Ammon's horn (tissue), 1 donor: ENCODE measurements around the gene HYDIN.

Experiments
- DNase-seq: peaks from one replicate; pipeline ENCODE4 v3.0.0-alpha.2; 2016; ENCODE audit warnings: low spot score

HYDIN gene

DNA sequence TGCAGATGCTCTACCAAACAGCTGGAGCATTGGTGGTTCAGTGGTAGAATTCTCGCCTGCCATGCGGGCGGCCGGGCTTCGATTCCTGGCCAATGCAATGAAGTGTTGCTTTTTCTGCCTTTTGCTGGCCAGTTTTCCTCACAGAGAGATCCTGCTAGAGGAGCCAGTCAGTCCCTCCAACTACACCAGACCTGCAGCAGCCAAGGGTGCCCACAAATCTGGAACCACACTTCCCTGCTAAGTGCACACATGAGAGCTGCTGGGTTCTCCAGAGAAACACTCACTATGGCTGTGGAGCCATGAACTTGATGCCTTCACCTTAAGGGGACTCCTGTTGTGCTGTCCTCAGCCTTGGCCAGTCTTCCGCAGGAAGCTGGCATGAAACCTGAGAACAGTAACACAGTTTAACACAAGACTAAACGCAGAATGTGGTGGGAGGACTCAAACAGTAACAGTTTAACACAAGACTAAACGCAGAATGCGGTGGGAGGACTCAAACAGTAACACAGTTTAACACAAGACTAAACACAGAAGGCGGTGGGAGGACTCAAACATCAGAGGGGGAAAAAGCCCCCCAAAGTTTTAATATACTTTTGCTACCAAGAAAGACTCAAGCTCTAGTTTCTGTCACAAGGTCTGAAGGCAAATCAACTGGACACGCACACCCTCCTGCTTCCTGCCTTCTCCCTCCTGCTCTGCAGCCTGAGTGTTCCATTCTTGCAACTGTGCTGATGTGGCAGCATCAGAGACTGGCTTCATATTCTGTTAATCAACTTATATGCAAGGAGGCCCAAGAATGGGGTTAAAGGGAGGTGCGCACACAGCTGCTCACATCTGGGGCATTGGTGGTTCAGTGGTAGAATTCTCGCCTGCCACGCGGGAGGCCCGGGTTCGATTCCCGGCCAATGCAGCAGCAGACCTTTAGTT lies 441.6 kb downstream of the HYDIN start:
- no peak for DNase-seq

DNA sequence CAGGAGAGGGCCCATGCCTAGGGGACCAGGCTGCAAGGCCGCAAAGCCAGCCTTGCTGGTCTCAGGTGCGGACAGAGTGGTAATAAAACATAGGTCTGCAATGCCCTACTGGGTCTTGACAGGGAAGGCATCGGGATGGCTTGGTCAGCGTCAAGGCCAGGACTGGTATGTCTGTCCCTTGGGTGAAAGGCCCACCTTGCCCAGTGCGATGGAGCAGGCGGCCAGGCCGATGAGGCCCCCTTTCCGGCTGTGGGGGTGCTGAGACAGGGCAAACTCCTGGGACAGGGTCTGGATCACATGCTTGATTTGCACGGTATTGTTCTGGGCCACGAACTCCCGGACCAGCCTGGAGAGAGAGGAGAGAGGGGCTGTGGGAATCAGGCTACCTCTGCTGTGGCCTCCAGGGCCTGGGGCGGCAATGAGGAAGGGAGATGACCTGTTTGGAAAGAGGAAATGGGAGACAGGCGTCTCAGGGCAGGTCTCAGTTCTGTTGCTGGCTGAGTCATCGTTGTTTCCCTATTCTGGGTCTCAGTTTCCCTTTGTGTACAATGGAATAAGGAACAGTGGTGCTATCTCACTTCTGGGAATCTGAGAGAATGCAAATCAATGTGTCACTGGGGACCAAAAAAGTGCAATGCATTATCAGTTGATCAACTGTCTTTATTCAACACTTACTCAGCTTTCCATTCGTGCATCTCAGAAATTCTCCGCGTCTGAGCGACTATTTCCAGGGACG lies 444.3 kb downstream of the HYDIN start:
- no peak for DNase-seq

DNA sequence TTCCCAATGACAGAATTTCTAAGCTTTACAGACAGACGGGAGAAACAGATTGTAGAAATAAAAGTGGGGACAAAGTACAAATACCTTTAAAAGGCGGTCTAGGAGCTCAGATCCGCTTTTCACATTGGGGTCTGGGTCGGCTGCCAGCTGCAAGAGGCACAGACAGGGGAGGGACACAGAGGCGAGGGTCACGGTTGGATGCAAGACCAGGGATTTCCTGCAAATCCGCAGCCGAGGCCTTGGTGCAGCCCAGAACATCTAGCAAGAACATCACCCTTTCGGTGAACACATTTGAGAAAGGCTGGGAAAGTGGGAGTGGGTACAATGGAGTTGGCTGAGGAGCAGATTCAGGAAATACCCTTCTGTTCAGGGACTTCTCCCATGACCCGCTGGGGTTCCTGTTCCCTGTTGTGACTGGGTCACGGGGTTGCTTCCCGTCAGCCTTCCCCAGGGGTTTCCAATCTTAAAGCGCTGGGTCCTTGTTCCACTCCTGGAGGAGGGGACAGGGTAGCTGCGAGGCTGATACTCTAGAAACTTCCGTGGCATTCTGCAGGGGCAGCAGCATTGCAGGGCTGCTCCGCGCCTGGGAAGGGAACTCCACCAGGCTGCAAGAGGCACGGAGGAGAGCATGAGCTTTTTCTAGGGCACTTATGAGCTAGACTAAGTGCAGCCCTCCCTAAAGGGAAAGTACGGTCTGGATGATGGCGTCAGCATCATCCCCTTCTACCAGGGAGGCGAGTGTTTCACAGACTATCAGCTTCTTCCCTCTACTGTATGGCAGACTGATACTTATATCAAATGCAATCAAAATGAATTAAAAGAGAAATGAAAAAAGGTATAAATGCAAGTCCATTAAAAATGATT lies 445.6 kb downstream of the HYDIN start:
- DNase-seq = no peak

DNA sequence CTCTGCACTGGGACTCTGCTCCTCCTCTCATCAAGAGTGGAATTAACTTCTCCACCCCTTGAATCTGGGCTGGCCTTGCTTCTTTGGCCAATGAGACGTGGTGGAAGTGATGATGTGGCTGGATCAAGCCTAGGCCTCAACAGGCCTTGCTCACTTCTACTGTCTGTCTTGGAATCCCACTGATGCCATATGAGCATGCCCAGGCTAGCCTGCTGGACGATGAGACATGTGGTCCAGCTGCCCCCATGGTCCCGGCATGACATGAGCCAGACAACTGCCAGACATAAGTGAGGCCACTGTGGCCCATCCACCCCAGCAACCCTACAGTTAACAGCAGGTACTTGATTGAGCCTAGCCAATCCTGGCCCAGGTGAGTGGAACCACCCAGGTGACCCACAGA lies 448.3 kb downstream of the HYDIN start:
- no peak for DNase-seq

DNA sequence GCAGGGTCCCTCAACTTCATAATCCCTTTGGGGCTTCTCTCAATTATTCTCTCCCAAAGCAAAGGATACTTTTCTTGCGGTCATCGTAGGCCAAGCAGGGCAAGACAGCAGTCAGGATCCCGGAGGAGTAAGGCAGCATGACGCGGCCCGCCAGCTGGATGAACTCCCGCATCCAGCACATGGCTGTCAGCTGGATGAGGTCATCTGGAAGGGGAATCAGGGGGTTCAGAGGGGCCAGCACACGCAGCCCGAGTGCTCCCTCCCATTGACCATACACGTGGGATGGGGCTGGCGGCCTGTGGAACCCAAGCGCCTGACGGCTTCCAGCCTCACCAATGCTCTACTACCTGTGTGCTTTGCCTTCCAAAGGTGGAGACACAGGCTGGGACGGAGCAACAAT lies 448.7 kb downstream of the HYDIN start:
- DNase-seq = no peak

DNA sequence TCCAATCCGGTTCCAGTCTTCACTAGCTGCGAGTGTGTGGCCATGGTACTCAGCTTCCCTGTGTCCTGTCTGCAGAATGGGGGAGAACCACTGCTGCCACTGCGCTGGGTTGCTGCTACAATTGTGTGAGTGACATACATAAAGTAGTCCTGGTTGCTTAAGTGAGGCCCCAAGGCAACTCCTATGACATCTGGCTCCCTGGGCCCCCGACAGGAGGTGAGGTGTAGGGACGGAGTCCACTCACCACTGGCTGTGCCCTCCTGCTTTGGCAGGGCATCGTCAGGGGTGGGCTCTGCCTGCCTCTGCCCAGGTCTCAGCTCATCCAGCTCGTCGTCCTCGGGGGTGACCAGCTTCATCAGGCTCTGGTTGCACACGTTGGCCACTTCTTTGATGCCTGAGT lies 450.0 kb downstream of the HYDIN start:
- no peak for DNase-seq

DNA sequence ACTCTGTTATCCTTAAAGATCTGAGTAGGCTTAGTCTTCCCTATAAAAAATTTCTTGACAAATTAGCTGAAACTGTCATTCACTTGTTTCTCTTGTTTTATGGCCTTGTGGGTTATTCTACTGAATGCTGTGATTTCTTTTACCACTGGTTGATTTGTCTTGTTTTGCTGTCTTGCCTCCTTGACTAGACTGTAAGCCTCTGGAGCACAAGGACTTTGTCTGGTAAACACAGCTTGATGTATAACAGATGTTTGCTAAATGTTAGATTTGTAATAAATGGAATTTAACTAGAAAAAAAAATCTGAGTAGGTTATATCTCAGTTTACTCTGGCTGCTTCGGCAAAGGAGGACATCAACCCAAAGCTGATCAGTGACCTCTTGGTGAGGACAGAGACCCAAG lies 451.2 kb downstream of the HYDIN start:
- no peak for DNase-seq

DNA sequence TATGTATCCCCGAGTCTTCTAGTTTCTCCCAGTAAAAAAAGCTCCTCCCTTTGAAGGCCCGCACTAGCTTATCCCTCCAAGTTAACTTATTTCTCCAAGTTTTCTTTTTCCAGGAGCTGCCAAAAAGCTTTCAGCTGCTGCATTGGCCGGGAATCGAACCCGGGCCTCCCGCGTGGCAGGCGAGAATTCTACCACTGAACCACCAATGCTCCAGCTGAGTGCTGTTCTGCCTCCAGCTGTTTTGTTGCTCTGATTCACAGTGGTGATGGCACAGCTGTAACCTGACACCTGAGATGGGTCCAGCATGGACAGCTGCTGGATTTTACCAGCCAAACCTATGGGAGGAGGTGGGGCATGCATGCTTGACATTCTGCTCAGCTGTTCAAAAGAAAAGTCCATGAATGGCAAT lies 451.6 kb downstream of the HYDIN start:
- DNase-seq = no peak

DNA sequence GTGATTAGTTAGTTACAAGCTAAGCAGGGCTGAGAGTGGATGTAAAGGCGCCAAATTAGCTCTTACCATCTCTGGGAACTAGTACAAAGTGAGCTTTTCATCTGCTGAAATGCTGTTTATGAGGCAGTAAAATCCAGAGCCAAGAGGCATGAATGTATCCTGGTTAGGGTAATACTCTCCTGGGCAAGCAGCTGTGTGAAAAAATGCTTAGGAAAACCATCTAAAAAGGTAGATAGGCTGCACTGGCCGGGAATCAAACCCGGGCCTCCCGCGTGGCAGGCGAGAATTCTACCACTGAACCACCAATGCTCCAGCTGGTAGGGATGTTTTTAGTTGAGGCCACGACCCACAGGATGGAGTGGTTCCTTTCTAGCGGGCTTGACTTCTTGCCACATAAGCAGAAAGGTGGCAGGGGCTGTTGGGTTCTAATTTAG lies 452.5 kb downstream of the HYDIN start:
- no peak for DNase-seq

DNA sequence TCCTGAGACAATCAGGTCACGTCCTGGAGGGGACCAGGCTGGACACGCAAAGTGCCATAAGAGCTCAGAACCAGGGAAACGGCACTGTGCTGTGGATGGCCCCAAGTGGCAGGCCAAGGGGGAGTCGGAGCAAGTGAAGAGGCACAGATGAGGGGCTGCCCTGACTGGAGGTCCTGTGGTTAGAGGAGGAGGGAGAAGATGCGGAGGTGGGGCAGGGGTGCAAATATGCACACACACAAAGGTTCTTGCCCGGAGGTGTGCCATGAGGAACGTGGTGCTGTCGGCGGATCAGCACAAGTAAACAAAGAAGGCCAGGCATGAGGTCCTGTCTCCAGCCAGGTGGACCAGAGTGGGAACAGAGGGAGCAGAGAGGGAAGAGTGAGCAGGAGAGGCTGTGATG lies 453.0 kb downstream of the HYDIN start:
- no peak for DNase-seq

DNA sequence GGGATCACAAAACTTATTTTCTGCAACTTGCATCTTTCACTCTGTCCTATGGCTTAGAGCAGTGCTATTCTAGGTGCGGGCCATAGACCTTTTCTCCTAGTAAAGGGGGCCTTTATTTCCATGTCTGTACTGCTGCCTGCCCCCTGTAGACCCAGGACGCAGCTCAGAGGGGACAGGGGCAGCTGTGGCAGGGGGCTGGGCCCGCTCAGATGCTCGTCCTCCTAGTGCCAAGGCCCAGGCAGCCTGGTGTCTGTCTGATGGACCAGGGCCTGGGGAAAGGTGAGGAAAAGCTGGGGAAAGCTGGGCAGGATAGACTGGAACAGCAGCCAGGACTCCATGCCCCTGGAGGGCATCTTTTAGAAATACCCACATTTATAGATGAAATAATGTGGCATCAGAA lies 455.1 kb downstream of the HYDIN start:
- DNase-seq = no peak

DNA sequence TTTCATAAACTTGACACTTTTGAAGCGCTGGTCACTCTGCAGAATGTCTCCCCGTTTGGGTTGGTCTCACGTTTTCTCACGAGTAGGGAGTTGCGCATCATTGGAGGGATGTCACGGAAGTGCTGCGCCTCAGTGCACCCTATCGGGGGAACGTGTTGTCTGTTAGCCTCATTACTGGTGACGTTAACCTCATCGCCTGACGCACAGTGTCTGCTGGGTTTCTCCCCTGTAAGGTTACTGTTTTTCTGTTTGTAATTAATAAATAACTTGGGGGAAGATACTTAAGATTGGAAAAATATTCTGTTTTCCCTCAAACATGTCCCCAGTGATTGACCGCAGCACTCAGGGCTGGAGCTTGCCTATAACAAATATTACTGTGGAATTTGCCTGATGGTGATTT lies 456.3 kb downstream of the HYDIN start:
- DNase-seq = no peak

DNA sequence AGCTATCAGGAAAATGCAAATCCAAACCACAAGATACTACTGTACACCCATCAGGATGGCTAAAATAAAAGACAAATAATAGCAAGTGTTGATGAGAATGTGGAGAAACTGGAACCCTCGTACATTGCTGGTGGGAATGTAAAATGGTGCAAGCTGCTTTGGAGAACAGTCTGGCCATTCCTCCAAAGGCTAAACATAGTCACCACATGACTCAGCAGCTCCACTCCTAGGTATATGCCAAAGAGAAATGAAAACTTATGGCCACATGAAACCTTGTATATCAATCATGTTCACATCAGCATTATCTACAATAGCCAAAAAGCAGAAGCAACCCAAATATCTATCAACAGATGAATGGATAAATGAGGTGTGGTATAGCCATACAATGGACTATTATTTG lies 458.0 kb downstream of the HYDIN start:
- no peak for DNase-seq

DNA sequence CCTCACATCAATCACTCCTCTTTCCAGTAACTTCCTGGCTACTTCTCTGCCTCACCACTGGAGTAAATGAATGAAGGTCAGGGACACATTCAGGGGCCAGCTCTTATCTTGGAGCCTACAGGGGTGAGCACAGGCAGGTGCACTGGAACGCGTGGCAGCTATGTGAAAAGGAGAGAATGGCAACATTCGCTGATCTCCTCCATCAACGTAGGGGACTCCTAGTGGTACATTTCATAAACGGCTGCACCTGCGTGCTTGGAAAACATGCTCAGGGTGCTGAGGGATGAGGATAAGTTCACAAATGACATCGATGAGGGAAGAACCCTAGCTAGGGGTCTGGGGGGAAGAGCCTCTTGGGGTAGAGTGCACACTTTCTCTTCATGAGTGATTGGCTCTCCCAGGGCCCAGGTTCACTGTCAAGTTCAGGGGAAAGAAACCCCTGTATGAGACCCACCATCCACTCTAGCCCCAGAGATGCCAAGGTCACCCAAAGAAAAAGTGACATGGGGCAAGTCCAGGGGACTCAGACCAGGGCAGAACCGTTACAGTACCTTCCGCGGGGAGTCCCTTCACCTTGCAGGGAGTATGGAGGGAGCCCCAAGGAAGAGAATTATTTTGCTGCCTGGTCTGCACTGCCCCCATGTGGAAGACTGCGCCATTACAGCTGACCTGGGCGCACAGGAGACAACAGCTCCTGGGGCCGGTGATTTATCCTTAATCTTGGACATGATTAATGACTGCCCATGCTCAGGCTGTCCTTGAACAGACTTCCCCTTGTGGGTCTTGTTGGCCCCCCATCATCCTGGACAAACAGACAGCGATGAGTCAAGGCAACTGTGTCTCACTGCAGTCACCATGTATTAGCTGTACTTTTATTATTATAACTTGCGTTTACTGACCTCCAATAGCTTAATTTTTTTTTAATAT lies 459.6 kb downstream of the HYDIN start:
- DNase-seq = peak; percentile 65

DNA sequence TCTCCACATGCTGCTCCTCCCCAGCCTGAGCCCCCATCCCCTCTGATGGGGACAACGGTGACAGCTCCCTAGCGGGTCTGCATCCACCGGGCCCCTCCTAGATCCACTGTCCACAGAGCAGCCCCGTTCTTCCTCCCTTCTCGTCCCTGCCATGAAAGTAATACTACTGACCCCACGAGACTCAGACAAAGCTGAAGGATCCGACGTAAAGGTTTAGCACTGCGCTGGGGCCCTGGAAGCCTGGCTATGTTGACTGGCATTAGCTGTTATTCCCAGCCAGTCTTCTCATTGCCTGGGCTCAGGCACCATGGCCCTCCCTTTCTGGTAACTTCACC lies 460.3 kb downstream of the HYDIN start:
- no peak for DNase-seq

DNA sequence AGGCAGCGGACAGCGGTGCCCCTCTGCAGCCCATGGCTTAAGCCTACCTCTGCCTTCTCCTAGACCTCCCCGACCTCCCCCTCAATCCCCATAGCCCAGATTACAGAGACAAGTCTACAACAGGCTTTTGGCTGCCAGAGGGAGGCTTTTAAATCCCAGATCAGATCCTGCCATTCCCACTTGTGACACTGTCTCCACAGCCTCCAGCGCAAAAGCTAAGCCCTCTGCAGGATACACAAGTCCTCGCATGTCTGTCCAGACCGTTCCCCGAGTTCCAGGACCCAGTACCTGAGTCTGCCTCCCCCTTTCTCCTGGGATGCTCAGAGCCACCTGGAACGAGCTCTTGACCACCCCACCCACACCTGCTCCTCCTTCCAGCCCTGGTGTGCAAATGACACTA lies 460.8 kb downstream of the HYDIN start:
- DNase-seq = no peak

DNA sequence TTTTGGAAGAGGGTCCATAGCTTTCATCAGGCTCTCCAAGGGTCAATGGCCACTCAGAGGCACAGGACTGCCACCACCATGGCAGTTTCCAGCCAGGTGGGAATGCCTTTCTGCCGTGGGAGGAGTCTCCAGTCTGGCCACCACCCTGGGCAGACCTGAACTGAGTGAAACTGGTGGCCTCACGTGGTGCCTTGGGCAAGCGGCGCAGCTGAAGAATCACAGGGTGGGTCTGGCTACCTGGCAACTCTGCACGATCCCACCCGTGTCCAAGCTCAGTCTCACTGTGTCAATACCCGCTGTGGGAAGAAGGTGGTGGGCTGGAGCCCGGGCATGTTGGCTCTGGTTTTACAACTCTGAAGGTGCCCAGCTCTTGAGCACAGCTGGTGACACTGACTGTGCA lies 461.4 kb downstream of the HYDIN start:
- no peak for DNase-seq

DNA sequence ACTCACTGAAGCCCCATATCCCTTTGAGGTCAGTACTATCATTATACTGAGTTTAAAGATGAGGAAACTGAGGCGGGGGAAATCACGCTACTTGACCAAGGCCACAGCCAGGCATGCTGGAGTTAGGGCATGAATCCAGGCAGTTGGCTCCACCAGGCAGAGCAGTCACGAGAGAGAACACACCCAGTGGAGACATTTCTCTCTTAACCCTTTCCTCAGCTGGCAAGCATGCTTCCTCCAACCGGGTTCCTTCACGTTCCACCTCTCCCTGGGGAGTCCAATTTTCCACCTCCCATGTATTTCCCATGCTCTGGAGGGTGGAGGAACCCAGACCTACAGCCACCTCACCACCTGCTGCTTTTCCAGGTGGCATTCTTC lies 462.3 kb downstream of the HYDIN start:
- no peak for DNase-seq

DNA sequence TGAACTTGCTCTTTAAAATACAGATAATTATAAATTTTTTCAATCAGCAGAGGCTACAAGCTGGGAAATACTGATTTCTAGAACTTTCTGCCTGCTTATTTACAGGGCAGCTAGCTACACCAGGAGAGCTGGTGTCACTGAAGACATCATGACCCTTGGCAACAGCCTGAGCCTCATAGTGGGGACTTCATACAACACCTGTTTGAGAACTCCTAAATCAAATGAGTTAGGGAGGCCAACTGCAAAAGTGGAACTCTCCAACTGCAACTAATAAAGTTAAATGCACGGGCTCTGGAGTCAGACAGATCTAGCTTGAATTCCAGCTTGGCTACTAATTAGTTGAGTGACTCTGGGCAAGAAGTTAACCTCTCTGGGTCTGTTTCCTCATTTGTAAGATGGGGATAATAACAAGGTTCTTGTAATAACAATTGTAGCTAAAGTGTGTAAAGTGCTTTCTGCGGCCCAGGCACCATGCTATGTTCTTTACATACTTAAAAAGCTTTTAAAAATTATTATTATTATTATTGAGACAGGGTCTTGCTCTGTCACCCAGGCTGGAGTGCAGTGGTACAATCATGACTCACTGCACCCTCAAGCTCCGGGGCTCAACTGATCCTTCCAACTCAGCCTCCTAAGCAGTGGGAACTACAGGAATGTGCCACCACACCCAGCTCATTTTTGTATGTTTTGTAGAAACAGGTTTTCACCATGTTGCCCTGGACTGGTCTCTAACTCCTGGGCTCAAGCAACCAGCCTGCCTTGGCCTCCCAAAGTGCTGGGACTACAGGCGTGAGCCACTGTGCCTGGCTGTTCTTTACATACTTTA lies 462.9 kb downstream of the HYDIN start:
- DNase-seq = no peak

DNA sequence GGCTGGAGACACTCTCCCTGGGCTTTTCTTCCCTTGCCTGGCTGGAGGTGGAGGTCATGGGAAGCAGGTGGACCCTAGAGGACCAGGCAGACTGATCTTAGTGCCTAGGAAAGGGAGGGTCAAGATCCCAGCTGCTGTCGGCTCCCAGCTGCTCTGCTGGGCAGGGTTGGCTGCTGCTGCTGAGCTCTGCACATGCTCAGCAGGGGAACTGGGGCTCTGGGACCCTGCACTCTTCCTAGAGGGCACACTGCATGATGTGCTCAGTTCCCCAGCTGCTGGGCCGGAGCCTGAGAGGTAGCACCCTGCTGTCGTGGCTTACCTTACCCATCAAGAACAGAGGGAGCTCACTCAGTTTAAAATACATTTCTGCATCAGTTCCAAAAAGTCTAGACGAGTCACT lies 463.9 kb downstream of the HYDIN start:
- no peak for DNase-seq

DNA sequence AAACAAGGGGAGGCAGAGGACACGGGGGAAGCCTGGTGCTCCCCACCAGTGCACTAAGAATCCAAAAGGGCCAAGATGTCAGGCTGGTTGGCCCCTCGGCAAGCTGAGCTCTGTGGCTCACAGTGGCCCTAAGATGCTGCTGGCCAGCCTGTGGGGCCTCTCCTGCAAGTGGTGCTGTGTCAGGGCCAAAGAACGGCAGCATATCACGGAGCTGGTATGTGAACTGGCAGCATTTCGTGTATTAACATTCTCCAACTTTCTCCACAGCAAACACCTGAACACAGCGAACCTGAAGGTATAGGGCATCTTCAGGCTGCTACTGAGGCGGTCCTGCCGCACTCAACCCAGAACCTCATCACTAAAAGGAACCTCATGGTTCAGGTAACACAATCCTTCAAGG lies 464.3 kb downstream of the HYDIN start:
- DNase-seq = no peak
